ENCODE results near the gene PPP6C. TPM values are rescaled to one million over a fixed set of nuclear protein-coding genes. Genes with fewer than 3 reads are reported as not detected.

PPP6C gene
- total and polyA plus RNA-seq, 2 of the 13 experiments (the other 11 are each of a cell fraction or from before 2014, with no cell fraction given) = 18.5 to 20.9 TPM

DNA sequence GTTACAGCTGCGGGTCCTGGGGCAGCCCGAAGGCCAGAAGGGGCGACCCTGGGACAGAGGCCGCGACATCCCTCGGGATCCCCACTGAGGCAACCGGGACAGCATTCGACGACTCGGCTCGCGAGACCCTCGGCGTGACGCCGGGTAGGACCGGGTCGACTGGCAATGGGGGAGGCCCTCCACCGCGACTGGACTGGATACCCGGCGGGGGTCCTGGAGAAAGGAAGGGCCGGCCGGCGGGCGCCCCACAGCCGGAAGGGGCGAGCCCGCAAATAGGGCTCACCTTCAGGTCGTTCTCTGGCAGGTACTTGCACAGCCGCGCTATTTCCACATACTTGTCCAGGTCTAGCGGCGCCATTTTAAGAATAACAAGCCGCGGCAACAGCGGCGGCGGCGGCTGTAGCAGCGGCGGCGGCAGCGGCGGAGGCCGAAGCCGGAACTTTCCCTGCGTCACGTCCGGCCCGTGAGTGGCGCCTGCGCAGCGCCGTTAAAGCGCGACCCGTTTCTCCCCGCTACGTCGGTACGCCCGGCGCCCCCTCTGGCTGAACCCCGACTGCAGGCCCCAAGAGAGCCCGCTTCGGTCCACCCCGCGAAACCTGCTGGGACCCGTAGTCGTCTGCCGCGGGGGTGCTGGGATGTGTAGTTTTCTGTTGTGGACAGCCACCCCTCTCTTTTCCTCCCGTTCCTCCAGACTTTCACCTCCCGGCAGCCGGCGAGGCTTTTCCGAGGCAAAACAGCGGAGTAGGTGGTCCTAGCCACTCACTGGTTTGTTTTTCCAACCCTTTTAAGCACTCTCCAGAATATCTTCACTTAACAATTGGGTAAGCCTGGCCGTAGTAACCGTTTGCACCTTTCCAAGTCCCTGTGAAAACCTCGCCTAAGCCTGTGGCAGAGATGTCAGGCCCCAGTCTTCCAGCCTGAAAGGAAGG lies at the start of gene PPP6C (continued):
- TF ChIP-seq TBX3 (IDR thresholded peaks at IDR 0.05; ENCODE audit: borderline replicate concordance) (peak; percentile 17; the same call in 1 of the 2 replicates), CREB1 (IDR thresholded peaks at IDR 0.05) (peak; percentile 91), CREB1 (CRISPR knock-in tag; IDR thresholded peaks at IDR 0.05) (peak; percentile 91), BHLHE40 (IDR thresholded peaks at IDR 0.05; ENCODE audit: low read length) (no peak), ZFY (CRISPR knock-in tag; IDR thresholded peaks at IDR 0.05) (peak; percentile 88), HIVEP1 (CRISPR knock-in tag; IDR thresholded peaks at IDR 0.05) (0 out of 2 replicates have a peak, but pooled peaks have one; percentile 10), AGO1 (IDR thresholded peaks at IDR 0.05; ENCODE audit: low read depth, low read length, poor library complexity, severe bottlenecking) (no peak), ETV5 (CRISPR knock-in tag; IDR thresholded peaks at IDR 0.05; ENCODE audit: borderline replicate concordance) (peak; percentile 38; the same call in 1 of the 2 replicates), SKI (IDR thresholded peaks at IDR 0.05; ENCODE audit: partially characterized antibody) (peak; percentile 11), ZNF225 (CRISPR knock-in tag; IDR thresholded peaks at IDR 0.05) (no peak), YY1 (IDR thresholded peaks at IDR 0.05; ENCODE audit: insufficient read depth, insufficient replicate concordance, low read depth, low read length) (peak; percentile 90), ZNF10 (CRISPR knock-in tag; IDR thresholded peaks at IDR 0.05; ENCODE audit: borderline replicate concordance, low read depth) (no peak), NR1H2 (CRISPR knock-in tag; IDR thresholded peaks at IDR 0.05; ENCODE audit: borderline replicate concordance, low read depth) (no peak), ZNF17 (CRISPR knock-in tag; IDR thresholded peaks at IDR 0.05) (no peak)
- TF ChIP-seq, protein P1, sequence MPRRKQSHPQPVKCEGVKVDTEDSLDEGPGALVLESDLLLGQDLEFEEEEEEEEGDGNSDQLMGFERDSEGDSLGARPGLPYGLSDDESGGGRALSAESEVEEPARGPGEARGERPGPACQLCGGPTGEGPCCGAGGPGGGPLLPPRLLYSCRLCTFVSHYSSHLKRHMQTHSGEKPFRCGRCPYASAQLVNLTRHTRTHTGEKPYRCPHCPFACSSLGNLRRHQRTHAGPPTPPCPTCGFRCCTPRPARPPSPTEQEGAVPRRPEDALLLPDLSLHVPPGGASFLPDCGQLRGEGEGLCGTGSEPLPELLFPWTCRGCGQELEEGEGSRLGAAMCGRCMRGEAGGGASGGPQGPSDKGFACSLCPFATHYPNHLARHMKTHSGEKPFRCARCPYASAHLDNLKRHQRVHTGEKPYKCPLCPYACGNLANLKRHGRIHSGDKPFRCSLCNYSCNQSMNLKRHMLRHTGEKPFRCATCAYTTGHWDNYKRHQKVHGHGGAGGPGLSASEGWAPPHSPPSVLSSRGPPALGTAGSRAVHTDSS (CRISPR knock-in tag; conservative IDR thresholded peaks at IDR 0.05) = no peak
- TF ChIP-seq, protein P2, sequence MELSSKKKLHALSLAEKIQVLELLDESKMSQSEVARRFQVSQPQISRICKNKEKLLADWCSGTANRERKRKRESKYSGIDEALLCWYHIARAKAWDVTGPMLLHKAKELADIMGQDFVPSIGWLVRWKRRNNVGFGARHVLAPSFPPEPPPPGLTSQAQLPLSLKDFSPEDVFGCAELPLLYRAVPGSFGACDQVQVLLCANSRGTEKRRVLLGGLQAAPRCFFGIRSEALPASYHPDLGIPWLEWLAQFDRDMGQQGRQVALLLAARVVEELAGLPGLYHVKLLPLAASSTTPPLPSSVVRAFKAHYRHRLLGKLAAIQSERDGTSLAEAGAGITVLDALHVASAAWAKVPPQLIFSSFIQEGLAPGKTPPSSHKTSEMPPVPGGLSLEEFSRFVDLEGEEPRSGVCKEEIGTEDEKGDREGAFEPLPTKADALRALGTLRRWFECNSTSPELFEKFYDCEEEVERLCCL (CRISPR knock-in tag; IDR thresholded peaks at IDR 0.05; ENCODE audit: borderline replicate concordance) = no peak
- TF ChIP-seq, protein P3, sequence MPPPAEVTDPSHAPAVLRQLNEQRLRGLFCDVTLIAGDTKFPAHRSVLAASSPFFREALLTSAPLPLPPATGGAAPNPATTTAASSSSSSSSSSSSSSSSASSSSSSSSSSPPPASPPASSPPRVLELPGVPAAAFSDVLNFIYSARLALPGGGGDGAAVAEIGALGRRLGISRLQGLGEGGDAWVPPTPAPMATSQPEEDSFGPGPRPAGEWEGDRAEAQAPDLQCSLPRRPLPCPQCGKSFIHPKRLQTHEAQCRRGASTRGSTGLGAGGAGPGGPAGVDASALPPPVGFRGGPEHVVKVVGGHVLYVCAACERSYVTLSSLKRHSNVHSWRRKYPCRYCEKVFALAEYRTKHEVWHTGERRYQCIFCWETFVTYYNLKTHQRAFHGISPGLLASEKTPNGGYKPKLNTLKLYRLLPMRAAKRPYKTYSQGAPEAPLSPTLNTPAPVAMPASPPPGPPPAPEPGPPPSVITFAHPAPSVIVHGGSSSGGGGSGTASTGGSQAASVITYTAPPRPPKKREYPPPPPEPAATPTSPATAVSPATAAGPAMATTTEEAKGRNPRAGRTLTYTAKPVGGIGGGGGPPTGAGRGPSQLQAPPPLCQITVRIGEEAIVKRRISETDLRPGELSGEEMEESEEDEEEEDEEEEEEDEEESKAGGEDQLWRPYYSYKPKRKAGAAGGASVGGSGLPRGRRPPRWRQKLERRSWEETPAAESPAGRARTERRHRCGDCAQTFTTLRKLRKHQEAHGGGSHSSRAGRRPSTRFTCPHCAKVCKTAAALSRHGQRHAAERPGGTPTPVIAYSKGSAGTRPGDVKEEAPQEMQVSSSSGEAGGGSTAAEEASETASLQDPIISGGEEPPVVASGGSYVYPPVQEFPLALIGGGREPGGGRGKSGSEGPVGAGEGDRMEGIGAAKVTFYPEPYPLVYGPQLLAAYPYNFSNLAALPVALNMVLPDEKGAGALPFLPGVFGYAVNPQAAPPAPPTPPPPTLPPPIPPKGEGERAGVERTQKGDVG (CRISPR knock-in tag; IDR thresholded peaks at IDR 0.05; ENCODE audit: borderline replicate concordance) = 0 out of 2 replicates have a peak, but pooled peaks have one; percentile 46
- TF ChIP-seq, protein P4, sequence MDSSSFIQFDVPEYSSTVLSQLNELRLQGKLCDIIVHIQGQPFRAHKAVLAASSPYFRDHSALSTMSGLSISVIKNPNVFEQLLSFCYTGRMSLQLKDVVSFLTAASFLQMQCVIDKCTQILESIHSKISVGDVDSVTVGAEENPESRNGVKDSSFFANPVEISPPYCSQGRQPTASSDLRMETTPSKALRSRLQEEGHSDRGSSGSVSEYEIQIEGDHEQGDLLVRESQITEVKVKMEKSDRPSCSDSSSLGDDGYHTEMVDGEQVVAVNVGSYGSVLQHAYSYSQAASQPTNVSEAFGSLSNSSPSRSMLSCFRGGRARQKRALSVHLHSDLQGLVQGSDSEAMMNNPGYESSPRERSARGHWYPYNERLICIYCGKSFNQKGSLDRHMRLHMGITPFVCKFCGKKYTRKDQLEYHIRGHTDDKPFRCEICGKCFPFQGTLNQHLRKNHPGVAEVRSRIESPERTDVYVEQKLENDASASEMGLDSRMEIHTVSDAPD (CRISPR knock-in tag; IDR thresholded peaks at IDR 0.05) = no peak
- TF ChIP-seq, protein P5, sequence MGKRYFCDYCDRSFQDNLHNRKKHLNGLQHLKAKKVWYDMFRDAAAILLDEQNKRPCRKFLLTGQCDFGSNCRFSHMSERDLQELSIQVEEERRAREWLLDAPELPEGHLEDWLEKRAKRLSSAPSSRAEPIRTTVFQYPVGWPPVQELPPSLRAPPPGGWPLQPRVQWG (CRISPR knock-in tag; IDR thresholded peaks at IDR 0.05; ENCODE audit: borderline replicate concordance, low read depth) = no peak
